Brain microvascular endothelial cell (primary cell): ENCODE data around the gene CRYL1.

Experiments
- DNase-seq: peaks from one replicate; pipeline ENCODE4 v3.0.0-alpha.2; 2020
- H3K27ac ChIP-seq: fragments of 250-450 bp; sonication (Bioruptor Pico); 2 replicates; pipeline ENCODE4 v1.5.1; 2020; ENCODE audit warnings: mild to moderate bottlenecking, moderate library complexity
- H3K27me3 ChIP-seq: fragments of 250-450 bp; sonication (Bioruptor Pico); replicated peaks from 2 replicates; pipeline ENCODE4 v1.5.1; 2020; ENCODE audit warnings: mild to moderate bottlenecking
- H3K36me3 ChIP-seq: fragments of 250-450 bp; sonication (Bioruptor Pico); replicated peaks from 2 replicates; pipeline ENCODE4 v1.5.1; 2020; ENCODE audit warnings: mild to moderate bottlenecking
- H3K4me3 ChIP-seq: 2 replicates; pipeline ENCODE4 v1.5.1; 2011; ENCODE audit warnings: low read depth, mild to moderate bottlenecking, control low read depth, low read length, moderate library complexity
- CTCF ChIP-seq: IDR thresholded peaks from 2 replicates; pipeline ENCODE4 v1.5.1; 2011; ENCODE audit warnings: low read depth, mild to moderate bottlenecking, moderate library complexity, low read length, control low read depth, inconsistent platforms; ENCODE audit errors: missing control alignments
- in situ Hi-C: cut with HindIII; loops from 2 replicates; pipeline ENCODE4 v1.10.0; 2017; ENCODE audit warnings: low sequenced_read_pairs, low pct_ligation_motif_present

Gene CRYL1

DNA sequence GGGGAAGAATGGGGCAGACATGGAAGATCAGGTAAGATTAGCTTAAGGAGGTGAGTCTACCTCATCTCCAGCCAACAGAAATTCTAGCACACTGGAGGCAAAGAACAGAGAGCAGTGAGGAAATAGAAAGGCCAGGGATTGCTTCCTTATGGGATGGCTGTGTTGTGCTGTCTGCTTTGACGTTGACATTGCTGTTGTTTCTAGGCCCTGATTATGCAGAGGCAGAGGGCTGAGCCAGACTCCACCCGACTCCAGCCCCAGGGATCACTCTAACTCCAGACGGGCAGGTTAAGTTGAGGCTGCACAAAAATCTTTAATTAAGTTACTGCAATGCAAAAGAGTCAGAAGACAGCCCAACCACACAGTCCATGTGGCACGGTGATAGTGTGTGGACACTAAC, 24.1 kb downstream of the CRYL1 start:
- TF ChIP-seq CTCF, result no peak
- Histone ChIP-seq H3K27ac (no peak overlapping the region), H3K4me3 (no peak overlapping the region), H3K36me3 (no peaks in the 10 kb centered on the region), H3K27me3 (no peaks in the 10 kb centered on the region)
- no peak for DNase-seq
- in situ Hi-C loops, result no loop called here

DNA sequence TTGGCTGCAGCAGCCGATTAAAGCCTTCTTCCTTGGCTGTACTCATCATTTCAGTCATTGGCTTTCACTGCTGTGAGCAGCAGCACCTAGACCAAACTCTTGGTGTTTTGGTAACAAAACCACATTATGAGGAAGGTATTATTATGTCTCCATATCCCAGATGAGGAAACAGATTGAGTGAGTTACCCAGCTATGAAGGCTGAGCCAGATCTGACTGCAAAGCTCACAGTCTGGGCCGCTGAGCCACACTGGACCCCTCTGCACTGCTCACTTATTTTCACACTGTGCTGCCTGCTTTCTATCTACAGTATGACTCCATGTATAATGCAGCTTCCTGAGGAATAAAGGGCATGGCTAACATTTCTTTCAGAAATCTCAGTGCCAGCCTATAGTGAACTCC, 24.5 kb downstream of the CRYL1 start:
- no peak for DNase-seq
- no peak overlapping the region for H3K27ac ChIP-seq
- in situ Hi-C loops, result no loop called here

GRCh38 chr13:20499986-20500385, 25.7 kb downstream of the CRYL1 start:
- Histone ChIP-seq H3K27ac (no peak overlapping the region), H3K27me3 (no peaks in the 10 kb centered on the region), H3K36me3 (no peaks in the 10 kb centered on the region), H3K4me3 (no peak overlapping the region)
- in situ Hi-C loops, result no loop called here
- TF ChIP-seq CTCF, result no peak
- DNase-seq, result no peak

More for the DNA sequence above, 24.5 kb downstream of the CRYL1 start:
- no peaks in the 10 kb centered on the region for H3K36me3 ChIP-seq
- no peak for TF ChIP-seq CTCF
- H3K4me3 ChIP-seq, result no peak overlapping the region
- no peaks in the 10 kb centered on the region for H3K27me3 ChIP-seq

DNA sequence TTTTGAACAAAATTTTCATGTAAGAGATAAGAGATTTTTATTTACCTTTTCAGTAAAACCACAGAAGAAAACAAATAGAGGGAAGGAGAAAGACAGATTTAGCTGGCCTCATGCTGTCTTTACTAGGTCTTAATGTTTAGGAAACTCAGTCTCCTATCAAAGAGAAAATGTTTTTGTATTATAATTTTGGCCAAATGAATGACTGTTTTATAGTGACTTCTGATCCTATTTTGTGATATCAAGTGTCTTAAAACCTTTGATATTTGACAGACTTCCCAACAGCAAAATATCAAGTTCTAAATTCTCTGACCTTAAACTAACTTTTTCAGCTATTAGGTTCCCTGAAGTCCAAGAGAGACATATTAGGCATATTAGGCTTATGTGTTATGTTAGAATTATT, 27.0 kb downstream of the CRYL1 start:
- Histone ChIP-seq H3K36me3 (no peaks in the 10 kb centered on the region), H3K4me3 (no peak overlapping the region), H3K27me3 (no peaks in the 10 kb centered on the region), H3K27ac (no peak overlapping the region)
- in situ Hi-C loops, result no loop called here
- TF ChIP-seq CTCF, result no peak
- no peak for DNase-seq

DNA sequence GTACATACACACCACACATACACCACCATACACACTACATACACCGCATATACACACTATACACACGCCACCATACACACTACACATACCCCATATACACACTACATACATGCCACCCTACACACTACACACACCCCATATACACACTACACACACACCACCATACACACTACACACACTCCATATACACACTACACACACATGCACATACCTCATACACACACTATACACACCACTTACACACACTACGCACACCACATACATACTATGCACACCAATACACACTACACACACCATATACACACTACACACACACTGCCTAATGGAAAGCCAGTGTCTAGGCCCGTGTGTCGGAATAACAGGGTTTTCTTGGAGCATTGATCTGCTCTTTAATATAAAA, 27.5 kb downstream of the CRYL1 start:
- no peak overlapping the region for H3K4me3 ChIP-seq
- H3K27ac ChIP-seq, result no peak overlapping the region
- in situ Hi-C loops, result no loop called here
- H3K27me3 ChIP-seq, result no peaks in the 10 kb centered on the region
- TF ChIP-seq CTCF, result no peak
- no peaks in the 10 kb centered on the region for H3K36me3 ChIP-seq
- DNase-seq, result no peak

DNA sequence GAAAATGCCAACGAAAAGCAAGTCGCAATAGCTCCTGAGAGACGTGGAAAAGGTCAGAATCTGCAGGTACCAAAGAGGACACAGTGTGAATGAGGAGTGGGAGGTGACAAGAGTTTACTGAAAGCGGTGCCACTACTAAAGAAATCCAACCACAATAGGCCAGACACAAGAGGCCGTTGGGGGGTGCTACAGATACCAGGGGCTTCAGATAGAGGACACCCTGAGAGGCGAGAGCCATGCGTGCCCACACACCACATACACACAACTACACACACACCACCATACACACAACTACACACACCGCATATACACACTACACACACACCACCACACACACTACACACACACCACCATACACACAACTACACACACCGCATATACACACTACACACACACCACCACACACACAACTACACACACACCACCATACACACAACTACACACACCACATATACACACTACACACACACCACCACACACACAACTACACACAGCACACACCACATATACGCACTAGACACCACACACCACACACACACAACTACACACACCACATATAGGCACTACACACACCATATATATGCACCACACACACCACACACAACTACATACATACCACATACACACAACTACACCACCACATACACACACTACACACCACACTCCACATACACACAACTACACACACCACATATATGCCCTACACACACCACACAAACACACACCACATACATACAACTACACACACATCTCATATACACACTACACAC, 28.5 kb downstream of the CRYL1 start:
- H3K27ac ChIP-seq, result no peak overlapping the region
- TF ChIP-seq CTCF, result no peak
- H3K27me3 ChIP-seq, result no peaks in the 10 kb centered on the region
- in situ Hi-C loops, result no loop called here
- no peak for DNase-seq
- no peak overlapping the region for H3K4me3 ChIP-seq
- no peaks in the 10 kb centered on the region for H3K36me3 ChIP-seq
